Measurements from ENCODE around the gene FOXL3. TPM values are rescaled to one million over a fixed set of nuclear protein-coding genes. Genes with fewer than 3 reads are reported as not detected.
"Not testable (repeated sequence)": the region's sequence is repeated elsewhere in the genome, so short reads cannot be mapped to it uniquely, and the experiment has no call there.

Gene FOXL3
- total RNA-seq: not detected in 2 replicates

GRCh38 chr7:289756-290553, at the start of gene FOXL3:
TSS of gene FOXL3 (plus strand) at chr7:290170. CDS start at chr7:290170, 0 bp downstream.
- DNase-seq (ENCODE audit: low read depth): no peak
- TF ChIP-seq CTCF (IDR thresholded peaks at IDR 0.05; ENCODE audit: insufficient read depth, low read depth, low read length): no peak
- no peak within 1 kb of the TSS for H3K4me3 ChIP-seq (ENCODE audit: low read depth, low read length)

- TF ChIP-seq CTCF (IDR thresholded peaks at IDR 0.05; ENCODE audit: insufficient read depth, low read depth, low read length): no peak
- peak; percentile 23 for DNase-seq (ENCODE audit: low read depth)
- no peak overlapping the region for H3K4me3 ChIP-seq (ENCODE audit: low read depth, low read length)
Observed at GRCh38 chr7:240887-241421, 49.0 kb upstream of the FOXL3 start.

- TF ChIP-seq CTCF (IDR thresholded peaks at IDR 0.05; ENCODE audit: insufficient read depth, low read depth, low read length): no peak
- no peak overlapping the region for H3K4me3 ChIP-seq (ENCODE audit: low read depth, low read length)
- DNase-seq (ENCODE audit: low read depth): no peak
Observed at GRCh38 chr7:241513-241912, 48.5 kb upstream of the FOXL3 start.

- H3K4me3 ChIP-seq (ENCODE audit: low read depth, low read length); DNase-seq (ENCODE audit: low read depth): not testable (repeated sequence)
Observed at GRCh38 chr7:242826-243579, 47.0 kb upstream of the FOXL3 start.

- H3K4me3 ChIP-seq (ENCODE audit: low read depth, low read length); DNase-seq (ENCODE audit: low read depth): not testable (repeated sequence)
Observed at GRCh38 chr7:243580-243978, 46.4 kb upstream of the FOXL3 start.

GRCh38 chr7:244974-245373, 45.0 kb upstream of the FOXL3 start:
- no peak for TF ChIP-seq CTCF (IDR thresholded peaks at IDR 0.05; ENCODE audit: insufficient read depth, low read depth, low read length)
- DNase-seq (ENCODE audit: low read depth): no peak
- no peak overlapping the region for H3K4me3 ChIP-seq (ENCODE audit: low read depth, low read length)

GRCh38 chr7:245574-246295, 44.2 kb upstream of the FOXL3 start:
- DNase-seq (ENCODE audit: low read depth): no peak

More at GRCh38 chr7:245574-246295, 44.2 kb upstream of the FOXL3 start:
- H3K4me3 ChIP-seq (ENCODE audit: low read depth, low read length): no peak overlapping the region
- no peak for TF ChIP-seq CTCF (IDR thresholded peaks at IDR 0.05; ENCODE audit: insufficient read depth, low read depth, low read length)

Data from fibroblast of villous mesenchyme (primary cell).